Activated CD4-positive, alpha-beta T cell treated with anti-CD3 and anti-CD28 coated beads, Interleukin-2, amount 50 U/mL, for 16 hours (primary cell): Measurements from ENCODE around the gene ACTRT2.

Experiments used
- DNase-seq: peaks from one replicate; pipeline ENCODE4 v3.0.0-alpha.2; 2020

The ACTRT2 gene

DNA sequence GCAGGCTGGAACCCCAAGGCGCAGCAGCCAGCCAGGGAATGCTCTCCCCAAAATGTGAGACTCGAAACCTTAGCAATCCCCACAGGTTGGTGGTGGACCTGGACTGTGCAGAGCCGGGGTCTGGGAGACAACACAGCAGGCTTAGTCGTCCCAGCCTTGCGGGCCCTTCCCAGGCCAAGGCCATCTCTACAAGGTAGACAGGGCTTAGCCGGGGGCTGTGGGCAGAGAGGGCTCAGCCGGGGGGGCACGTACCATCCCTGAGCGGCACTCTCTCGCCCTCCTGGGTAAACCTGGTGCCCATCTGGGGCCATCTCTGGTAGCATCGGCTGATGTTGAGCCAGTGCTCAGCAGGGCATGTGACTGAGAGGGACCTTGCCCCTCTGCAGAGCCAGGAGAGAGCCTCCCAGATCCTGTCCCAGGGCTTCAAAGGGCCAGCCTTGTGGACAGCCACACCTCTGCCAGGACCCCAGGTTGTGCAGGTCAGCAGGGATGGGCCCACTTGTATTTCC, 2.2 kb upstream of the ACTRT2 start:
- DNase-seq = no peak

DNA sequence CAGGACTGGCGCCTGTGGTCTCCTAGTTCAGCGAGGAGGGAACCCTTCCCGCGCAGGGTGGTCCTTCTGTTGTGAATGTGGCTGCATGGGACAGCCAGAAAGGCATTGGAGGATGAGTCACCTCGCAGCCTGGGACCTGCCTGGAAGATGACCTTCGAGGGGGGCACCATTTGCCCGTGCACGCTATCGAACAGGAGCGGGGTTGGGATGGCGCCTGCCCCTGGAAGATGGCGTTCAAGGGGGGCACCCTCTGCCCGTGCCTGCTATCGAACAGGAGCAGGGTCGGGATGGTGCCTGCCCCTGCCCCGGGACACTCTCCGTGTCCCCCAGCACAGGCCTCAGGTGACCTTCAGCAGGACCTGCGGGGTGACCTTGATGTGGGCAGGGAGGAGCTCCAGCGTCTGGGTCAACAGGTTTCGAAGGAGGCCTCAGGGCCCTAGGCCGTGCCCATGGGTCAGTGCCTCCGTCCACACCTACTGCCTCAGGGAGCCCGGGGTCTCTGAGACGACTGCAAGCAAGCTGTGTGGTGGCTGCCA, 1.7 kb upstream of the ACTRT2 start:
- DNase-seq = no peak

DNA sequence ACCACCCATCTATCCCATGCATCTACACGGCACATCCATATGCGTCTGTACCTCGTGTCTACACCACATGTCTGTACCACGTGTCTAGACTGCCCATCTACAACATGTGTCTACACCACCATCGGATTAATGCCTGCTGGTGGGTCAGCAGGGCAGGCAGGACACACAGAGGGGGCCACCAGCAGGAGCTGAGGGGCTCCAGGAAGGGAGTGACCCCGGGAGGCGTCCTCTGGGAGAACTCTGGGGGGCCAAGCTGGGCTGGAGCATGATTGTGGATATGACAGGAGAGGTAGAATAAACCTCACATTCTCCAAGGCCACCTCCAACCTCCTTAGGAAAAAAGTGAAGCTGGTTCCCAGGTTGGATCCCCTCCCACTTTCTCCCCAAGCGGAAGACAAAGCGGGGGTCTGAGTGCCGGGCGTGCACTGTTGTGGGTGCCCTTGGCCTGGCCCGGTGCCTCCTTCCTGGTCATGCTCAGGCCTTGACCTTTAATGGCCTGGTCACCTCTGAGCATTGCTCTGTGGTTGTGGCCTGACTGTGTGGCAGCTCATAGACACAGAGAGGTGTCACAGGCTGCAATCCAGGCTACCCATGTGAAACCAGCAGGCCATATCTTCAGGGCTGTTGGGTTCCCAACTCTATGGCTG, 881 bp upstream of the ACTRT2 start:
- no peak for DNase-seq

DNA sequence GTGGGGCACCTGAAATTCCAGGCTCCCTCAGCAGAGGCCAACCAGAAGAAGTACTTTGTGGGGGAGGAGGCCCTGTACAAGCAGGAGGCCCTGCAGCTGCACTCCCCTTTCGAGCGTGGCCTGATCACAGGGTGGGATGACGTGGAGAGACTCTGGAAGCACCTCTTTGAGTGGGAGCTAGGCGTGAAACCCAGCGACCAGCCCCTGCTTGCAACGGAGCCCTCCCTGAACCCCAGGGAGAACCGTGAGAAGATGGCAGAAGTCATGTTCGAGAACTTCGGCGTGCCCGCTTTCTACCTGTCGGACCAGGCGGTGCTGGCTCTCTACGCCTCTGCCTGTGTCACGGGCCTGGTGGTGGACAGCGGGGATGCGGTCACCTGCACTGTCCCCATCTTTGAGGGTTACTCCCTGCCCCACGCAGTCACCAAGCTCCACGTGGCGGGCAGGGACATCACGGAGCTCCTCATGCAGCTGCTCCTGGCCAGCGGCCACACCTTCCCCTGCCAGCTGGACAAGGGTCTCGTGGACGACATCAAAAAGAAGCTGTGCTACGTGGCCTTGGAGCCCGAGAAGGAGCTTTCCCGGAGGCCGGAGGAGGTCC, 634 bp downstream of the ACTRT2 start:
- no peak for DNase-seq

DNA sequence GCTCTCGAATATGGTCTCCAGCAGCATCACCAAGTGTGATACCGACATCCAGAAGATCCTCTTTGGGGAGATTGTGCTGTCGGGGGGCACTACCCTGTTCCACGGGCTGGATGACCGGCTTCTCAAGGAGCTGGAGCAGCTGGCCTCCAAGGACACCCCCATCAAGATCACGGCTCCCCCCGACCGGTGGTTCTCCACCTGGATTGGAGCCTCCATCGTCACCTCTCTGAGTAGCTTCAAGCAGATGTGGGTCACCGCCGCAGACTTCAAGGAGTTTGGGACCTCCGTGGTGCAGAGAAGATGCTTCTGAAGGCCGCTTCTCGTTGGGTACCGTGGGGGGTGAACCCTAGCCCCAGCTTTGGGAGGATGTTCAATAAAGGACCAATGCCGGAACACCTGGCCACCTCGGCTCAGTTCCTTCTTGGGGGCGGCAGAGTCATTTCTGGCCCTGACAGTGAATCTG, 1.3 kb downstream of the ACTRT2 start:
- DNase-seq = no peak

DNA sequence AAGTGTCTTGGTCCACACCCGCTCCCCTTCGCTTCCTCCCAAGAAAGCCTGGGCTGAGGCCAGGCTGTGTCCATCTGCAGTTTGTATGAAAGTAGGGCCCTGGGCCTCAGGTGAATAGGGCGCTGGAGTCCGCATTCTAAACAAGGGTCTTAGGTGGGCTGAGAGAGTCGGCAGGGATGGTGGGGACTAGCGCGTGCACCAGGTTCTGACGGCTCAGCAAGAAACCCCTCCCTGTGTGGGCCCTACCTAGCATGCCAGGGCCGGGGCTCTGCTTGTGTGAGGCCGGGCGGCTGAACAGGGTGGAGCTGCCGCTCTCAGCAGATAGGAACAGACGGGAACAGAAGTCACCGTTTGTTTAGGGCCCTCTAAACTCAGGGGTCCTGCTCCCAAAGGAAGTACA, 1.7 kb downstream of the ACTRT2 start:
- DNase-seq = no peak

DNA sequence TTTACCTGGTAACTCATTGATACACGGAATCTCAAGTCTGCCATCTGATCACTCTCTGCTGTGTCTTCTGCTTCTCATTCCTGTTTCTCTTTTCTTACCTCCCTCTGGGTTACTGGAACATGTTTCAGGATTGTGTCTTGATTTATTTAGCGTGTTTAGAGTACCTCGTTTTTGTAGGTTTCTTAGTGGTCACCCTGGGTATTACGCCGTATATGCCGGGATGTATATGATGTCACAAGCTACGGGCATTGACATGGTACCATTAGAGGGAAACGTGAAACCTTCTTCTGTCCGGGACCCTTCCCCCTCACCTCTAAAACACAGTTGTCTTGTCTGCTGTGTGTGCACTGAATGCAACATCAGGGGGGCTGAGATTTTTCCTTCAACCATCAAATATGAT, 2.8 kb downstream of the ACTRT2 start:
- DNase-seq = no peak

DNA sequence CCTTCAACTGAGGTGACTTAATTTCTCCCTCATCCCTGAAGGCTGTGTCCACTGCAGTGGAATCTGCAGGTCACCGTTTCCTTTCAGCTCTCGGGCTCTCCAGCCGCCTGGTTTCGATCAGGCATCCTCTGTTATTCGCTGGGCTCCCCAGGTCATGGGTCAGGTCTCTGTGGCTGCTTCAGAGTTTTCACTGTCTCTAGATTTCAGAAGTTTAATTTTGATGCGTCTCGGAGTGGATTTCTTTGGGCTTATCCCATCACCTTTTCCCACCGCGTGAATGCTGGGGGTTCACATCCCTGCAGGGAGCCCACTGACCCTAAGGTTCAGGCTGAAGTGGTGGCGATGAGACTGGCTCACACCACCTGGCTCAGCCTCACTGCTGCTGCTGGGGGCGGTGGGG, 3.3 kb downstream of the ACTRT2 start:
- no peak for DNase-seq

DNA sequence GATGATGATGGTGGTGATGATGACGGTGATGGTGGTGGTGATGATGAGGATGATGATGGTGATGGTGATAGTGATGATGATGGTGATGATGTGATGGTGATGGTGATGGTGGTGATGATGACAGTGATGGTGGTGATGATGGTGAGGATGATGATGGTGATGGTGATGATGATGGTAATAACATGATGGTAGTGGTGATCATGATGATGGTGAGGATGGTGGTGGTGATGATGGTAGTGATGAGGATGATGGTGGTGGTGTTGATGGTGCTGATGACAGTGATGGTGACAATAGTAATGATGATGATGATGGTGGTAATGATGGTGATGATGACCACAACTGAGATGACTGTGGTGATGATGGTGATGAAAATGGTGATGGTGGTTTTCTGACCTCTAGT, 4.9 kb downstream of the ACTRT2 start:
- DNase-seq = no peak

DNA sequence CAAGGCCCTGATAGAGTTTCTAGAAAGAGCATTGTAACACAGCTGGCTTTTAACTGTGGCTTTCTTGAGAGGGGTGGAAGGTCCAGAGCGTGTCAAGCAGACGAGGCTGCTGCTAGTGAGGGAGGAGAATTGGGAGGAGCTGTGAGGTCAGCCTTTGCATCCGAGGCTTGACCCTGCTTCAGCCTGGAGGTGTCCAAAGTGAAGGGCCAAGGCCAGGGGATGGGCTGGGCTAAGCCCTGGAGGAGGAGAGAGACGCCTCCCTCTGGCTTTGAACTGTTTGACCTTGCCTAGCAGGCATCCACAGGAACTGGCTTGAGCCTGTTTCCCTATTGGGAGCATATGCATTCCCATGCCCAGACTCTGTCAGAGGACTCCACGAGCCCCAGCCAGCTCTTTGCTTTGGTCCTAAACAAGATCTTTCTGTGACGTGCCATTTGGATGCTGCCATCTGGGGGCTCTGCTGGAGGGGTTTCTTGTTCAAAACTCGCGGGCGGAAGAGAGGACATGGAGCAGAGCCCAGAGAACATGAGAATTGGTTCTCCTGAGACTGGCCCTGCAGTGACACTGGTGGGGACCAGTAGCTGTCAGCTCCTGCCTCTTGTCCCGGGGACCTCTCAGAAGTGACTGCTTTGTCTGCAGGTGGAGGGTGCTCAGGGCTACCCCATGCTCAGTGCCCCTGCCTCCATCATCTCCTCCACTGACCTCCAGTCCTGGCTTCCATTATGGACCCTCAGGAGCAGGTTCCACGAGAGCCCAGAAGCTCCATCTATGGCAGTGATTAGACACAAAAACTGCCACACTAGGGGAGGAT, 5.5 kb downstream of the ACTRT2 start:
- DNase-seq = no peak

DNA sequence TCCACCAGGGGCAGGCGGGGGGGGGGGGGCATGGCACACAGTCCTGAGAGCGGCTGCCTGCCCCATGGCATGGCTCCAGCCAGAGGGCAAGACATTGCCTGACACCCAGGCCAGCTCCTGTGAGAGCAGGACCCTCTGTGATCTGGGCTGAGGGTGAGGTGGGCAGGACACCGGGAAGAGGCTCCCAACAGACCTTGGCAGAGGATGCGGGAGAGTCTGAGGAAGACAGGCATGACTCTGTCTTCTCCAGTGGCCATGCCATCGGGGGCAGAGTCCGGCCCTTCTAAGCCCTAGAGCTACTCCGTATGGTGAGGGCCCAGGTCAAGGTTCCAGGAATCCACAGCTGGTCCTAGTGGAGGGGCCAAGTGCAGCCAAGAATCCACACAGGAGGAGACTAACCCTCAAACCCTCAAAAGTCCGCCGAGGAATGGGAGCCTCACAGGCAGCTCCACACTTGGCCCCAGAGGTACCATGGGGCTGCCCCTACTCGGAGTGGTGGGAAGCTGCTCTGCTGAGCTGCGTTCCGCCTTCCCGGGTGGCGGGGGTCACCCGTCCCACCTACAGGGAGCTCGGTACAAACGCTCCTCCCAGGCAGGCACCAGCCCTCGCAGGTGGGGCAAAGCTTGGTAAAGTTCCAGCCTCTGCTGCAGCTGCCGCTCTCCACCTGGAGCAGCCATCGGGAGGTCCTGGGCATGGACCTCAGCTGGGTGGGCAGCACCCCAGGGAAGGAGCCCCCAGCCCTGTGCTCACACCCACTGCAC, 6.5 kb downstream of the ACTRT2 start:
- DNase-seq = no peak

DNA sequence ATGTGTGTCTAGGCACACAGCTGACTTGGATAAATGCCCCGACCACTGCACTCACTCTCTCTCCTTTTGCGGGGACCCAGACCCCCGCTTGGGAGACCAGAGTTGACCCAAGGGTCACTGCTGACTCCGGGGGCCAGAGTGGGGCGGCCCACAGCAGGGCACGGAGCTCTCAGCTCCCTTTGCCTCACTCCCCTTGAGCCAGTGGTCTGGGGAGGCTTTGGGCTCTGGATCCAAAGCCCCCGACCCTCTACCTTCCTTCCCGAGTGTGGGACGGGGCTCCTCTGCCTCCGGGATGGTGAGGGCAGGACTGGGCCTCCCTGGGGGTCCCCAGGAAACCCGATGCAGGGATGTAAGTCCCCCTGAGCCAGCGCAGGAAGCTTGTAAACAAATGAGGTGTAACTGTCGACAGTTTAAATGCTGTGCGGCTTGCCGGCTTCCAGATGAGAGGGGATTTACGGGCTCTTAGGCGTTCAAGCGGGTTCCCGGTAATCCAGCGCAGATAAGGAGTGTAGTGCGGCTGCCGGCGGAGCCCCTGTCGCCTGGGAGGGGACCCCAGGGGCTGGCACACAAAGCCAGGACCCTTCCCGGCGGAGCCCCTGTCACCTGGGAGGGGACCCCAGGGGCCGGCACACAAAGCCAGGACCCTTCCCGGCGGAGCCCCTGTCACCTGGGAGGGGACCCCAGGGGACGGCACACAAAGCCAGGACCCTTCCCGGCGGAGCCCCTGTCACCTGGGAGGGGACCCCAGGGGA, 7.4 kb downstream of the ACTRT2 start:
- DNase-seq = no peak

DNA sequence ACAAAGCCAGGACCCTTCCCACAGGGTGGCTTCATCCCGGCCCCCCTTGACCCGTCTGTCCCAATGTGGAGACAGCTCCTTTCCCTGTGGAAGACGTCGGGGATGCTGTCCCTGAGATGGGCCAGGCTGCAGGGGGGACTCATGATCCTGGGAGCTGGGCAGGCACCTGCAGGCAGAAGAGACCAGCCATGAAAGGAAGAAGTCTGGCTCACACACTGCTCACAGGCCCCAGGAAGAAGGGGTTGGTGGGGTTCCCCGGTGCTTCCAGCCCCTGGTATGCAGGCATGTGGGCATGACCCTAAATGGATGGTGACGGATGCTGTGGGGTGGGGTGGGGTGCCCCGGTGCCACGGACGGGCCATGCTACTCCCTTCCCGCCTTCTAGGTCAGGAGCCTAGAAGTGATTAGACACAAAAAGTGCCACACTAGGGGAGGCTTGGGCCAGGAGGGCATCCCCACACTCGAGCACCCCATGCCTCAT, 8.3 kb downstream of the ACTRT2 start:
- no peak for DNase-seq

DNA sequence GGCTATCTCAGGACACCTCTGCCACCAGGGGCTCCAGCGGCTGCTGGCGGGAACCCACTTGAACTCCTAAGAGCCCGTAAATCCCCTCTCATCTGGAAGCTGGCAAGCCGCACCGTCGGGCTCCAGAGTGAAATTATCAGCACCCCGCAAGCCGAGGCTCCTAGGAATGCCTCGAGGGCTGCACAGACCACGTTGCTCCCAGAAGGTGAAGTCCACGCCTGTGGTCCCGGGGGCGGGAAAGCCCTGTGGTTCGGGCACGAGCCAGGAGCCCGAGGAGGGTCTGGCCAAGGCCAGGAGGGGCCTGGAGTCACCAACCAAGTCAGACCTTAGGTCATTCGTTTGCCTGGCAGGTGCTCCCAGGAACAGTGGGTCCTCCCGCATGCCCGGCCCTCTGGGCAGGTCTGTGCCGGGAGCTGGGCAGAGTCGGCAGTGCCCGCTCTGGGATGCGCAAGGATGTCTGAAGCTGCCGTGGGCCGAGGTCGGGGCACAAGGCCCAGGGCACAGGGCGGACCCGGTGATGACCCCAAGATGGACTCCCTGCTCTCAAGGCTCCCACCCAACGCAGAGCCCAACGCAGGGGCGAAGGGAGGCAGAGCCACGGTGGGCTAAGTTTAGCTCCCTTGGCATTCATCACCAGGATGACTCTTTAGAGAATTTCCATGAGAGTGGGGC, 8.9 kb downstream of the ACTRT2 start:
- DNase-seq = no peak

DNA sequence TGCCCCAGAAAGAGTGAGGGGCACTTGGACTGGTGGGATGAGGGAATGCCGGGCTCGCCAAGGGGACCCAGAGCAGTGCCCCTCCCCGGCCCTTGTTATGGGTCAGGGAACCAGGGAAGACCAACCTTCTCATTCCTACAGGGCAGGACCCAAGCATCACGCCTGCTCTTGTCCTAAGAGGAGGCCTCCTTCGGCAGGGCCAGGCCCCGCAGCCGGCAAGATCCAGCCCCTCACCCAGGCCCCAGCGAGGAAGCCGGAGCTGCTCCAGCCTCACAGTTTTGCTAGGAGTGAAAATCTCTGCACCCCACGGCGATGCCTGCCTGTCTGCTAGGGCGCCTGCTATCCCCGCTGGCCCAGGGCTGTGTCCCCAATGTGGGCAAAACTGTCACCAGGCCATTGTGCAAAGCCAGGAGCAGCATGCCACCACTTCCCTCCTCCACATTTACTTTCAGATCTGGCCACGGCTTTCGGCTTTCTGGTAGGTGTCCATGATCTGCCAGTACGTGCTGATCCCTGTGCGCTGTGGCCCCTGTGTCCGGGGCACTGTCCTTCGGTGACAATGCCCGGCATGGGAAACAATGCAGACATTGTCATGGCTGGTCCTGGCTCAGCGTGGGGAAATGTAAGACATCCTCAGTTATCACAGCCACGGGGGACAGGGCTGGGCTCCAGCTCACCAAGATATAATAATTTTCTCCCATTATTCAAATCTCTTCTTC, 9.6 kb downstream of the ACTRT2 start:
- DNase-seq = no peak

DNA sequence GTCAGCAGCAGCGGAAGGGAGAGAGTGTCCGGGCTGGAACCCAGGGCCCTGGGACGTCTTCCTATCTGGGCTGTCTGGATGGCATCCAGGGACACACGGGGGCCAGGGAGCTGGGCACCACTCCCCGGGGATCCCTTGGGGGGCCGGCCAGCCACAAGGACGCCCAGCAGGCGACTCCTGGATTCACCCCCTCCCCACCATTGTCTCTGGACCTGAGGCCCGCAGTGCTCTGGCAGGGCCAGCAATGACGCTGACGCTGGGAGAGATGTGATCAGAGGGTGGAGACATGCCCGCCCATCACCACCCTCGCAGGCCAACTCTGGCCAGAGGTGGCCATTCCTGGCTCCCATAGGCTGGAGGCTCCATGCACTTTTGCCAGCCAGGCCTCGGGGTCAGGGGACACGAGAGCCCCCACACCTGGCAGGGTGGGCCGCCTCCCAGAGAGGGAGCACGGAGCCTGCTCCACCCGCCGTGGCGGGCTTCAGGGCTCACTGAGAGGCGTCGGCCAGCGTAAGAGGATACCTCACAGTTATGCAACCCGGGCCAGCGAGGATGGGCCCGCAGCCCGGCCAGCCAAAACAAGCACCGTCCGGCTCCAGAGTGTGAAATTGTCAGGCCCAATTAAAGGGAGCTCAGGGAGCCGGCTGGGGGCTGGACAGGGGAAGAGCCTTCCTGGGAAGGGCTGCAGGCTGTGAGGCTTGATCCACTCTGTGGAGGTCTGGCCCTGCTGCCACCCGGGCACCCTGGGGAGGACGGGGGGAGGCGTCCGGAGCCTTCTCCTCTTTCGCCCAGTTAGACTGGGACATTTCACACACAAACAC, 10.3 kb downstream of the ACTRT2 start:
- no peak for DNase-seq

DNA sequence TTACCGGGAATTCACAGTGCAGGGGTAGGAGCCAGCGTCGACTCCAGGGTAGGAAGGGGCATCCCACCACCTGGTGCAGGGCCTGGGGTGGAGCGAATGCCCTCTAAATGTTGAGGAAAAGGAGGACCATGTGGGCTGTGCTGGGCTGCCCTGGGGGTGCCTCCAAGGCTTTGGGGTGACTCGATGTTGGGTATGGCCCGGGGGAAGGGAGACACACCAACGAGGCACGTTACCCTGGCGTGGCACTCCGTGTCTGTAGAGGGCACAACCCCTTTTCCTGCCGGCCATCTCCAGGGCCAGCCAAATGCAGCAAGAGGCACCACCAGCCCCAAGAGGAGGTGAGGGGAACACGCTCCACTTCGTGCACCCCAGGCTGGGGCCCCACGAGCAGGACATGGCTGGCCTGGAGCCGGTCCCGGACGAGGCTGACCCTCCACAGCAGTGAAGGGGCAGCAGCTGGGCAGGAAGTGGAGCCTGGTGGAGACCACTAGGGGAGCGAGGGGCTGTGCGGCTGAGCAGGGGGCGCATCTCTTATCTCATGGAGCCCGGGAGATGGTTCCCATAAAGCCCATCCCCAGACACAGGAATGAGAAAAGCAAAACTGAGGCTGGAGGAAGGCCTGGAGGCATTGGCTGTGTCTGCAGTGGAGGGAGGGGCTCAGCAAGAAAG, 11.2 kb downstream of the ACTRT2 start:
- no peak for DNase-seq

DNA sequence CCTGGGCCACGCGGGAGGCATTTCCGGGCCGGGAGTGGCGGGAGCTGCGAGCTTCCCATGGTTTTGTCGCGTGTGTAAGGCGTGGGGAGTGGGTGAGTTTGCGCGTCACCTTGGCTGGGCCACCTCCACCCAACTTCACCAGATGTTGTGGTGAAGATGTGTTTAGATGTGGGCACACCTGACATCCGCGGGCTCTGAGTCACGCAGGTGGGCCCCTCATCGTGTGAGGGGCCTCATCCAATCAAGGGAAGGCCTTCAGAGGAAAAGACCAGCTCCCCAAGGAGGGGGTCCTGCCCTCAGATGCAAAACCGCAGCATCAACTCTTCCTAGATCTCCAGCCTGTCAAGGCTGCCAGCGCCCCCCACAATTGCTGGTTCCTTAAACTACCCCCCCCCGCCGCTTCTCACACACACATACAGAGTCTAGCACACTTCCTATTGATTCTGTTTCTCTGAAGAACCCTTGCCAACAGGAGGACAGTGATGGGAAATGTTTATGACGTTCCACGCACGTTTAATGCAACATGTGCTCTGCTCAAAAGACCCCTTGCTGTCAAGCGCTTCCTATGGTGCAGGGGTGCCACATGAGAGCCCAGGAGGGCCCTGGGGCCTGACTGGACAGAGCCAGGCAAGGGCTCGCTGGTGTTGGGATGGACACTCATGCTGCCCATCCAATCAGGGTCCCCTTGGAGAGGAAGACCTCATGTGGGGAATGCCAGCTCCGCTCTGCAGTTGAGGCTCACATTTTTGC, 11.9 kb downstream of the ACTRT2 start:
- DNase-seq = no peak

DNA sequence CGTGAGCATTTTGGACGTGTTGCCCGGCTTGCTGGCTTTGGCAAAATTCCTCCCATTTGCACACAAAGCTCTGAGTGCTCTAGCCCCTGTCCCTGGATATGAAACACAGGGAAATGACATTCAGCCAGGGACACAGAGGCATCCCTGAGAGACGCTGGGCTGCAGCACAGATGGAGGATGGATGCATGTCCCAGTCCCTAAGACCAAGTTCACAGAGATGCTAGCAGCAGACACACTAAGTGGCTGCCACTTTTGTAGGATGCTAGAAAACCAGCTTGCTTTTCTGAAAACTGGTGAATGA, 12.5 kb downstream of the ACTRT2 start:
- no peak for DNase-seq
